ENCODE measurements around the gene CYTH1.

Gene CYTH1

DNA sequence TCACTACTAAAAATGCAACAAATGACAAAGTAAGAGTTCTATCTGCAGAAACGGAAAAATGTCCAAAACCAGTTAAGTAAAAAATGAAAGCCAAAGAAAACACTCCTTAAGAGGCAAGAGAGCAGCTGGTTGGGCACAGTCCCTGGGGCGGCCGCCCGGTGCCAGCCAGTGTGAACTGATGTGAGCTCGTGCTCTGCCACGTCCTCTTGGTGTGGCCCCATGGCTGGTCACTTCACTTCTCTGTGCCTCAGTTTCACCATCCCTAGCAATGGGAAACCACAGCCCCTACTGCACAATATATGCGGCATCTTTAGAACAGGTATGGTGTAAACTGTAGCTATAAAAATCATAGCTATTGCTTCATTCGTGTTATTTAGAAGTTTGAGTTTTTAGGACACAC, 37.3 kb upstream of the CYTH1 start:
- H3K4me3 ChIP-seq (replicated peaks; ENCODE audit: low read depth, low read length) = no peak overlapping the region
- TF ChIP-seq, protein P1, sequence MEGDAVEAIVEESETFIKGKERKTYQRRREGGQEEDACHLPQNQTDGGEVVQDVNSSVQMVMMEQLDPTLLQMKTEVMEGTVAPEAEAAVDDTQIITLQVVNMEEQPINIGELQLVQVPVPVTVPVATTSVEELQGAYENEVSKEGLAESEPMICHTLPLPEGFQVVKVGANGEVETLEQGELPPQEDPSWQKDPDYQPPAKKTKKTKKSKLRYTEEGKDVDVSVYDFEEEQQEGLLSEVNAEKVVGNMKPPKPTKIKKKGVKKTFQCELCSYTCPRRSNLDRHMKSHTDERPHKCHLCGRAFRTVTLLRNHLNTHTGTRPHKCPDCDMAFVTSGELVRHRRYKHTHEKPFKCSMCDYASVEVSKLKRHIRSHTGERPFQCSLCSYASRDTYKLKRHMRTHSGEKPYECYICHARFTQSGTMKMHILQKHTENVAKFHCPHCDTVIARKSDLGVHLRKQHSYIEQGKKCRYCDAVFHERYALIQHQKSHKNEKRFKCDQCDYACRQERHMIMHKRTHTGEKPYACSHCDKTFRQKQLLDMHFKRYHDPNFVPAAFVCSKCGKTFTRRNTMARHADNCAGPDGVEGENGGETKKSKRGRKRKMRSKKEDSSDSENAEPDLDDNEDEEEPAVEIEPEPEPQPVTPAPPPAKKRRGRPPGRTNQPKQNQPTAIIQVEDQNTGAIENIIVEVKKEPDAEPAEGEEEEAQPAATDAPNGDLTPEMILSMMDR (IDR thresholded peaks at IDR 0.05; ENCODE audit: low read length, missing control alignments) = no peak
- no peak for DNase-seq (ENCODE audit: low read depth)

DNA sequence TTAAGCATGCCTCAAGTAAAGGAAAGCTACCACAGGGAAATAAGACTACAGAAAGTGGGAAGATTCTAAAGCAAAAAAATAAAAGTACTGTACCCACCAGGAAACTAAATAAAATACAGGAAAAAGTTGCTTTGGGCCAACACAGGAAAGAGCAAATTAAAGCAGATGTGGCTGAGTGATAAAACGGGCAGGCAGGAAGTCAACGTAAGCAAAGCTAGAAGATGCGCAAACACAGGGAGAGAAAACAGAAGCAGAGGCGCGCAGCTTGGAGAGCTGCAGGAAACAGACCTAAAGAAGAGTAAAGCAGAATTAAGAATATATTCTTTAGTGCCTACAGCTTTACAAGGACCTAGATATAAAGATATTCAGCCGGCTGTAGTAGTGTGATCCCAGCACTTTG, 36.9 kb upstream of the CYTH1 start:
- TF ChIP-seq, protein P1 (IDR thresholded peaks at IDR 0.05; ENCODE audit: low read length, missing control alignments) = no peak
- H3K4me3 ChIP-seq (replicated peaks; ENCODE audit: low read depth, low read length) = no peak overlapping the region
- DNase-seq (ENCODE audit: low read depth) = no peak

DNA sequence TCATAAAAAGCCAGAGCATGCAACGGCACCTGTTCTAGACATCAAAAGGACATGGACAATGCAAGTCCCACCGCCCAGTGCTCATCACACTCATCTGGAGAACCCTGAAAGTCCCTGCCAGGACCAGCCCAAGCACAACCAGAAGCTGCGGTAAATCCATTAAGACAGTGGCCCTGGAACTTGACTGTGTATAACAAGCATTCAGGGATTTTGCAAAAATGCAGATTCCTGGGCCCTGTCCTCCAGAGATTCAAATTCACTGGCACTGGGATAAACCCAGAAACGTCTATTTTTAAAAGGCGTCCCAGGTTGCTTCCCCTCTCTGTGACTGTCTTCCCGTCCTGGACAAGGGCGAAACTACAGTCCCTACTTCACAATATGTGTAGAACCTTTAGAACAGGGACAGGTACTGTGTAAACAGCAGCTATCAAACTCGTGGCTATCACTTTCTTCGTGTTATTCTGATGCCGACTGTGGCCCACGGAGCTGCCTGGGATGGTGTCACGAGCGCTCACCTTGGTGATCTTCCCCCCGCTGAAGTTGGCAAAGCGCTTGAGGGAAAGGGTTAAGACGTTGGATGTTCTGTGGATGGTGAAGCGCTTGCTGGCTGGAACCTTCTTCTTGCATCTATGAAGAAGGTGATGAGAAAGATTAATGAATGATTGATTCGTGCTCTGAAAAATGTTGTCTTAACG, 36.2 kb upstream of the CYTH1 start:
- TF ChIP-seq, protein P1 (IDR thresholded peaks at IDR 0.05; ENCODE audit: low read length, missing control alignments) = no peak
- H3K4me3 ChIP-seq (replicated peaks; ENCODE audit: low read depth, low read length) = no peak overlapping the region

DNA sequence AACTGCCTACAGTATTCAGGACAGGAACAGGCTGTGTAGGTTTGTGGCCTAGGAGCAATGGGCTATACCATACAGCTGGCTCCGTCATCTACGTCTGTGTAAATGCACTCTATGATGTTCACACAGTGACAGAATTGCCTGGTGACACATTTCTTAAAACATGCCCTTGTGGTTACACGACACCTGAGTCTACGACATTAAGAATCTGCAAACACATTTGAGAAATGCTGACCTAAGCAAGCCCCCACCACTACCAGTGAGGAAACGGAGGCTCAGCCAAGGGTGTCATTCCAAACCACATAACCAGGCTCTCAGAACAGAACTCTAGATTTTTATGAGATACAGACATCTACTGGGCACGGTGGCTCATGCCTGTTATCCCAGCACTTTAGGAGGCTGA, 35.0 kb upstream of the CYTH1 start:
- no peak overlapping the region for H3K4me3 ChIP-seq (replicated peaks; ENCODE audit: low read depth, low read length)
- TF ChIP-seq, protein P1 (IDR thresholded peaks at IDR 0.05; ENCODE audit: low read length, missing control alignments) = no peak
- DNase-seq (ENCODE audit: low read depth) = no peak

More for the DNA sequence above, 36.2 kb upstream of the CYTH1 start:
- no peak for DNase-seq (ENCODE audit: low read depth)

DNA sequence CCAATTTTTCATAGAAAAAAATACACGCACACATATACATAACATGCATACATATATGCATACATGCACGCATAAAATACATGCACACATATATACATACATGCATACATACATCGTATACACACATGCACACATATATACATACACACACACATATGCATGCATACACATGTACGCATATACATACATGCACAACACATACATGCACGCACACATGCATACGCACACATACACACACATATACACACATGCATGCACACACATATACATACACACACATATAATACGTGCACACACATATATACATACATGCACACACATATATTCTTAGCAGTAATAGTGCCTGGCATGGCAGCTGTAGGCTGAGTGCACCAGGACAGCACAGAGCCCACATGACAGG, 33.6 kb upstream of the CYTH1 start:
- no peak for DNase-seq (ENCODE audit: low read depth)
- H3K4me3 ChIP-seq (replicated peaks; ENCODE audit: low read depth, low read length) = no peak overlapping the region
- TF ChIP-seq, protein P1 (IDR thresholded peaks at IDR 0.05; ENCODE audit: low read length, missing control alignments) = no peak

DNA sequence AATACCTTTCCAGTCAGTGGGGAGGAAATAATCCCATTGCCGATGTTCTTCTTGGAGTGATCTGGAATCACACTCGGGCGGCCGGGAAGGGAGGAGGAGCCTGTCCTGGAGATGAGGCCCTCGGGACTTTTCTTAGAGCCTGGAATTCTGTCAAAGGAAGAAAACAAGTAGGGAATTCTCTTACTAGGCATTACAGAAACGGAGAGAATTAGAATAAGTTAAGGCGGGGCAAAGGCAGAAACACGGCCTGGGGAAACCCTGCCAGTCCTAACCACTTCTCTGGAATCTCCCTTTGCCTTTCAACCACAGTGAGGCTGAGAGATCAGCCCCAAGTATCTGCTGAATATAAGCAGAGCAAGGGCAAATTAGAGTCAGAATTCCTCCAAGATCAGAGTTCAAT, 30.8 kb upstream of the CYTH1 start:
- no peak overlapping the region for H3K4me3 ChIP-seq (replicated peaks; ENCODE audit: low read depth, low read length)
- TF ChIP-seq, protein P1 (IDR thresholded peaks at IDR 0.05; ENCODE audit: low read length, missing control alignments) = no peak
- DNase-seq (ENCODE audit: low read depth) = no peak

DNA sequence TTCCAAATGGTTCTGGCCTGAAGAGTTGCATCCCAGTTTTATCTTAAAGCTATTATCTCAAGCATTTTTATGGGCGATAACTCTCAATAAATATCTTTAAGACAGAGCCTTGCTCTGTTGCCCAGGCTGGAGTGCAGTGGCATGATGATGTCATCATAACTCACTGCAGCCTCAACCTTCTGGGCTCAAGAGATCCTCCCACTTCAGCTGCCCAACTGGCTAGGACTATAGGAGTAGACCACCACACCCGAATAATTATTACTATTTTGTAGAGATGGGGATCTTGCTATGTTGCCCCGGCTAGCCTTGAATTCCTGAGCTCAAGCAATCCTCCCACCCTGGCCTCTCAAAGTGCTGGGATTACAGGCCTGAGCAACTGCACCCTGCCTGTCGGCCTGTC, 26.1 kb upstream of the CYTH1 start:
- no peak for DNase-seq (ENCODE audit: low read depth)
- TF ChIP-seq, protein P1 (IDR thresholded peaks at IDR 0.05; ENCODE audit: low read length, missing control alignments) = no peak
- no peak overlapping the region for H3K4me3 ChIP-seq (replicated peaks; ENCODE audit: low read depth, low read length)

Measured in fibroblast of pulmonary artery (primary cell).